HG03342 (cell line): Measurements from ENCODE around the gene SULT1C4.
"Not testable (repeated sequence)": the region's sequence is repeated elsewhere in the genome, so short reads cannot be mapped to it uniquely, and the experiment has no call there.

Experiments used
- ATAC-seq: cut with Tn5 transposase; IDR thresholded peaks from one replicate; pipeline ENCODE4 v1.9.1; 2021; ENCODE audit warnings: mild to moderate bottlenecking, moderate library complexity; ENCODE audit not compliant: unreplicated experiment

The SULT1C4 gene

DNA sequence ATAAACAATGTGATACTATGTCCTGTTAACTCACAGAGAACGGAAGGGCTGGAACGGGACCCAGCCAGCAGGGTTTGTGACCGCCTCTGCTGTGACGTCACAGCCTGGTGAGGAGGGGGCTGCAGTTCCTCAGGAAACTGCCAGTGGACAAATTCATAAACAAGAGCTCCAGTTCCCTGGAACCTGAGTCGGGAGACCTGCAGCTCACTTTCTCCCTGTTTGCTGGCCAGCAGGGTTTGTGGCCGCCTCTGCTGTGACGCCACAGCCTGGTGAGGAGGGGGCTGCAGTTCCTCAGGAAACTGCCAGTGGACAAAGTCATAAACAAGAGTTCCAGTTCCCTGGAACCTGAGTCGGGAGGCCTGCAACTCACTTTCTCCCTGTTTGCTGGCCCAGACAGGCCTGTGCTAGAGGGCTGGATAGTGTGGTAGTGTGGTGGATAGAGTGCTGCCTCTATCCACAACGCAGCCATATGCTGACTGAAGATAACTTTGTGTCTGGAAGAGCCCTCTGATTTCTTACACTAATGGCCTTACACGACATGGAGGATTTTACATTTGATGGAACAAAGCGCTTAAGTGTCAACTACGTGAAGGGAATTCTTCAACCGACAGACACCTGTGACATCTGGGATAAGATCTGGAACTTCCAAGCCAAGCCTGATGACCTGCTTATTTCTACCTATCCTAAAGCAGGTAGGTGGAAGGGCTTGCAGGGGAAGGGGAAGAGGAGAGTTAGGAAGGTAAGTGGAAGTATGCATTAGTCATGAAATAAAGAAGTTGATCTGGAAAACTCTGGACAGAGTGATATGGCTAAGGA, at the start of gene SULT1C4:
Gene SULT1C4 (plus strand): TSS at position 140 of the 816 bp plus-strand sequence. CDS start 384 bp downstream, at position 524.
- no peak for ATAC-seq

DNA sequence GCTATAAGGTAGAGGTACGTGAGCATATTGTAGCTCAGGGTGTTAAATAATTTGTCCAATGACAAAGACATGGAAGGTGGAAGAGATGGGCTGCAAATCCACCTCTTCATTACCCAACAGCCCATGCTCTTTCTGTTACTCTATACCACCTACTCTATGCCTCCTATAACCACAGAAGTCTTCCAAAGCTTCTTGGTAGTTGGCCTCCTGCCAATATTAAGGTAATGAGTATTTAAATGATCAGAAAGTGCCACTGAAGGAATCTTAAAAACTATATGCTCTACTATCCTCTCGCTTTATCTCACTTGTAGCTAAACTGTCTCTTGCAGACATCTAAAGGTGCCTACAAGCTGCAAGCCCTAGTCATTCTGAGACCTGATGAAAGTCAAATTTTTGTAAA, 48.0 kb upstream of the SULT1C4 start:
- ATAC-seq, result no peak

DNA sequence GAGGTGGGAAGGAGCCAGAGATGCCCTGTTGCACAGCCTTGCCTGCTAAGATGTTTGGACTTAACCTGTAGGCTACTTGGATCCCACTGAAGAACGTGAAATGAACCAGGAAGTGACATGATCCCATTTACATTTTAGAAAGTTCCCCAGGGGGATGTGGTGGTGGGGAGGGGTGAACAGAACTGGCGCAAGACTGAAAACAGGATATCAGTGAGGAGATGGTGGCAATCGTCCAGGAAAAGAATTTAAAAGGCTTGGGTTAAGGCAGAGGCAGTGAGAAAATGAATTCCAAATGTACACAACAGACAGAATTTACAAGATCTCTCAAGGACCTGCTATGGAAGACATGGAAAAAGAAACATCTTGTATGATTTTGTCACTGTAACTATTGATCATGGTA, 46.8 kb upstream of the SULT1C4 start:
- ATAC-seq, result no peak

DNA sequence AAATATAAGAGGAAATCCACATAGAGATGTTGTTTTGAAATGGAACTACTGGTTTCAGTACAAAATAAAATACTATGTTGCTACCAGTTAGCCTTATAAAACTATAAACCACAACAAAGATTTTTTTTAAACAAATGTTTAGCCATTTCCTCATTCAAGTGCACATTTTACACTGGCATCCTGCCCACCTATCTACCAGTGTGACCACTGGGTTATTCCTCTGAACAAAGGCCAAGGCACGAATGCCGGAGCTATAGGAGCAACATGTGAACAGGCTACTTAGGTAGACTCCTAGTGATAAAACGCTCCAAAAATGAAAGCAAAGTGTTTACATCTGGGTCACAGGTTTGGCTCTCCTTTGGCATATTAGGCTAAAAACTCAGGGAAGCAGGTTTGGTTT, 31.8 kb upstream of the SULT1C4 start:
- ATAC-seq, result no peak

DNA sequence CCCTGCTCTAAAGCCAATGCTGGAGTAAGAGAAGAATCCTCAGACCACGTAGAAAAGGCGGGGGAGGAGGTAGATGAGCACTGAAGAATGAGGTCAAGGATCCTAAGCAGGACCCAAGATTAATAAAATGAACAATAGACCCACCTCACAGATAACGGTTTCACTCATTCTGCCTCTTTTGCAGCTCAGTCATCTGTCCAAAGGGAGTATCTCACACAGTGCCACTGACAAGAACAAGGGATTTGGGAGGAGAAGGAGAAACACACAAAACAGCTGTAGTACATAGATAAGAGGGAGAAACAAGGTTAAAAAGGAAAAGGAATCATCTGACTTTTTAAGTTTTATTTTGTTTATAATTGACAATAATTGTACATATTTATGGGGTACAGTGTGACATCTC, 30.9 kb upstream of the SULT1C4 start:
- ATAC-seq, result no peak

DNA sequence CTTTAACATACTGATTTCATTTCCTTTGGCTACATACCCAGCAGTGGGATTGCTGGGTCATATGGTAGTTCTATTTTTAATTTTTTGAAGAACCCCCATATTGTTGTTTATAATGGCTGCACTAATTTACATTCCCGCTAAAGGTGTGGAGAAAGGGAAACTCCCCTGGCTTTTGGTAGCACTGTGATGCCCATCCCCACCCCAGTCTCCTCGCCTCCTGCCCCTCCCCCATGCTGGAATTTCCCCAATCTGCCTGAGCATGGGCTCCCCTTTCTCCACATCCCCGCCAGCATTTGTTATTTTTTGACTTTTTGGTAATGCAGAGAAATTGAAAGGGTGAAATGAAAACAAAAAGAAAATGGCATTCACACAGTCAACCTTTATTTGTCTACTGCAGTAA, 30.0 kb upstream of the SULT1C4 start:
- no peak for ATAC-seq

DNA sequence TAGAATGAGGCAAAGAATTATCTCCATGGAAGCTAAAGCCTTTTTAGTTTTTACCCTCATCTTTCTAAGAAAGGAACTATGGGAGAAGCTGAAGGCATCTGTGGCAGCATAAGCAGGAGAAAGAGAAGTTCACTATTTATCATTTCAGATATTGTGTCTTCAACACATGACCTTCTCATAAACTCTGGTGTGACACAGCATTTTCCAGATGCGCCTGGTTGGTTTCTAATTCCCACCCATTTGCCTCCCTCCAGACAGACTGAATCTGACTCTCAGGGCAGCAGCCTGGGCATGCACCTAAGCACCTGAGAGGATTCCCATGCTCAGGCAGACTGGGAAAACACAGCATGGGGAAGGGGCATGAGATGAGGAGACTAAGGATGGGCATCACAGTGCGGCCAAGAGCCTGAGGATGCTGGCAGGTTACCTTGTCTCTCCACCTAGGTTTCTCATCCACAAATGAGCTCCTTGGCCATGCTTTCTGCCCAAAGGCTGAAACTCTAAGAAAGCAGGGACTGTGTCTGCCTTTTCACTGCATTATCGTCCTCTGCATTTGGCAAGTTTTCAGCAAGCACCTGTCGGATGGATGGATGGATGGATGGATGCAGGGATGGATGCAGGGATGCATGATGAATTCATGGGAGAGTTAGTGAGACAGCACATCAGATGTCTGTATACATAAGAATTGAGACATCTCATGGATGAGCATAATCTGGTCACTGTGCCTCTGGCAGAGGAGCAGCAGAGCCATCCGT, 28.8 kb upstream of the SULT1C4 start:
- no peak for ATAC-seq

DNA sequence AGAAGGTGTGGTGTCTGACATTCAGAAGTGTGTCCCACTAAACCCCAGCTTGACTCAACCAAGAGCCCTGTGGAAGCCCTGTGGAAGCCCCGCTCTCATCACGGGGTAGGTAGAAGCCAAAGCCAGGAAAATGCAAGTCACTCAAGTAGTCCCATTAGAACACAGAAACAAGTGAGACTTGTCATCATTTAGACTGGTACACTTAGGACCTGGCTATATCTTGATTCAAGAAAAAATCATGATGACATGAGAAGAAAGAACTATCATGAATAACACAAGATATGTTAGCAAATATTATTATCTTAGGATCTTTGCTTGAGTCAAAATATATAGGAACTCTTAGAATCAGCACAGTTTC, 28.2 kb upstream of the SULT1C4 start:
- no peak for ATAC-seq

DNA sequence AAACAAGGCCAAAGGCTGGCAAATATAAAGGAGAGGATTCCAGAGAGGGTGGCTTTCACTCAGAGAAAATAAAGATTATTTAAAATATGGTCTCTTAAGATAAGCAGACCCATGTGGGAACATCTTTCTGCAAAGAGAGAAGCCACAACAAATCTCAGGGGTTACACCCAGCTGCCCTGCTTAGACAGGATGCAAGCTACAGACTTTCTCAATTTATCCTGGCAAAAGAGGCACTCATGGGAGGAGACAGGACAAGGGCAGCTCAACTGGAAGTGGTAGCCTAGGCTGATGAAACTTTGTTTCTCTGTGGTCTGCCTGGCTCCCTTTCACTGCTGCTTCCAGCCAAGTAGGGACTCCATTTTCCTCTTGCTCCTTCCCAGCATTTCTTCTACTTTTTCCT, 25.9 kb upstream of the SULT1C4 start:
- ATAC-seq, result no peak

DNA sequence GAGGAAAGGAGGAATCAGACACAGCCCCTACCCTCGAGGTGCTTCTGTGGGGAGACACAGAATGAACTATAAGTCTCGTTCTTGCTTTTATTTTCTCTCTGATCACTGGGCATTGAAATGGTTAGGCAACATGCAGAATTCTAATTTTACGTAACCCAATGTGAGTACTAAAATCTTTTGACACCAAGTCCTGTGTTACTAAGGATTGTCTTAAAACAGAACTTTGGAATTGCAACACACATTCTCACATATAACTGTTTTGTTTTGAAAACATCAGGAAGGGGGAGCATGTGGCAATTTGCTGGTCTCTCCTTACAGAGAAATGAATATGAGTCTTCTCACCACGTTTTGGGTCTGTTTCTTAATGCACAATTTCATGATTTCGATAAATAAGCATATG, 23.6 kb upstream of the SULT1C4 start:
- ATAC-seq, result no peak

DNA sequence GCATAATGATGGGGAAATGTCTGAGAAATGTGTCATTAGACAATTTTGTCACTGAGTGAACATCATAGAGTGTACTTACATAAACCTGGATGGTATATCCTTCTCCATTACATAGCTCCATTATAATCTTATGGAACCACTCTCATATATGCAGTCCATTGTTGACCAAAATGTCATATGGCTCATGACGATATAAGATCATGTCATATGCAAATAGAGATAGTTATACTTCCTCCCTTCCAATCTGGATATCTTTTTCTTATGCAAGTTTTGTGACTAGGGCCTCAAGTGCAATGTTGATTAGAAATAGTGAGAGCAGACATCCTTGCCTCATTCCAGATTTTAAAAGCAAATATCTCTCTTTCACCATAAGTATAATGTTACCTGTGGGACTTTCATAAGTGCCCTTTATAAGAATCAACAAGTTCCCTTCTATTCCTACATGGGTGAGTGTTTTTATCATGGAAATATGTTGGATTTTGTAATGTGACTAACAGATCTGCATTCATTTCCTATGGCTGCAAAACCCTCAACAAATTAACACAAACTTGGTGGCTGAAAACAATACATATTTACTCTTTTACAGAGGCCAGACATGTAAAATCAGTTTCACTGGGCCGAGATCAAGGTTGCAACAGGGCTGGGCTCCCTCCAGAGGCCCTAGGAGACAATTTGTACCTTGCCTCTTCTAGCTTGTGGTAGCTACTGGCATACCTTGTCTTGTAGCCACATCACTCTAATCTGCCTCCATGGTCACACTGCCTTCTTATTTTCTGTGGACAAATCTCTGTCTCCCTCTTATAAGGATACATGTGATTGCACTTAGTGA, 21.6 kb upstream of the SULT1C4 start:
- ATAC-seq, result no peak

DNA sequence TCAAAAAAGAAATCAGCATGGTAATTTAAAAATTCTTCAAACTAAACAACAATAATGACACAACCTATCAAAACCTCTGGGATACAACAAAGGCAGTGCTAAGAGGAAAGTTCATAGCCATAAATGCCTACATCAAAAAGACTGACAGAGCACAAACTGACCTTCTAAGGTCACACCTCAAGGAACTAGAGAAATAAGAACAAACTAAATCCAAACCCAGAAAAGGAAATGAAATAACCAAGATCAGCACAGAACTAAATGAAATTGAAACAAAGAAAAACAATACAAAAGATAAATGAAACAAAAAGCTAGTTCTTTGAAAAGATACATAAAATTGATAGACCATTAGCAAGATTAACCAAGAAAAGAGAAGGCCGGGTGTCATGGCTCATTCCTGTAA, 18.4 kb upstream of the SULT1C4 start:
- not testable (repeated sequence) for ATAC-seq

DNA sequence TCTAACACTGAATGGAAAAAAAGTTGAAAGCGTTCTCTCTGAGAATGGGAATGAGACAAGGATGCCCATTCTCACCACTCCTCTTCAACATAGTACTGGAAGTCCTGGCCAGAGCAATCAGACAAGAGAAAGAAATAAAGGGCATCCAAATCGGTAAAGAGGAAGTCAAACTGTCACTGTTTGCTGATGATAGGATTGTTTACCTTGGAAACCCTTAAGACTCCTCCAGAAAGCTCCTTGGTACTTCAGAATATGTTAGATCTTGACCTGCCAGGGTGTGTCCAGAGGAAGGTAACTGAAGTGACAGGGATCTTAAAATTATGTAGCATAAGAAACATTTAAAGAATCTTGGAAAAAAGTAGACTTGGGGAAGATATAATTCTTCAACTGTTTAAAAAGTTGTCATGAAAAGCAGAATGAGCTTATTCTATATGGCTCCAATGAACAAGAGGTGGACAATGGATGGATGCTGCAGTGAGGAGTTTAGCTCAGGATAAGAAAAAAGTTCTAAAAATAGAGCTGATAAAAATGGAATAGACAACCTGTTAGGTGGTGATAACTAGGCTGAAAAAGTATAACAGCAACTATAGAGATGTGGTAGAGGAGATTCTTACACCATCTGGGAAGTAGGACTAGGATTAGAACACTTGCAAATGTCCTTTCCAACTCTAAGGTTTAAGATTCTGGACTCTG, 16.8 kb upstream of the SULT1C4 start:
- ATAC-seq, result no peak

DNA sequence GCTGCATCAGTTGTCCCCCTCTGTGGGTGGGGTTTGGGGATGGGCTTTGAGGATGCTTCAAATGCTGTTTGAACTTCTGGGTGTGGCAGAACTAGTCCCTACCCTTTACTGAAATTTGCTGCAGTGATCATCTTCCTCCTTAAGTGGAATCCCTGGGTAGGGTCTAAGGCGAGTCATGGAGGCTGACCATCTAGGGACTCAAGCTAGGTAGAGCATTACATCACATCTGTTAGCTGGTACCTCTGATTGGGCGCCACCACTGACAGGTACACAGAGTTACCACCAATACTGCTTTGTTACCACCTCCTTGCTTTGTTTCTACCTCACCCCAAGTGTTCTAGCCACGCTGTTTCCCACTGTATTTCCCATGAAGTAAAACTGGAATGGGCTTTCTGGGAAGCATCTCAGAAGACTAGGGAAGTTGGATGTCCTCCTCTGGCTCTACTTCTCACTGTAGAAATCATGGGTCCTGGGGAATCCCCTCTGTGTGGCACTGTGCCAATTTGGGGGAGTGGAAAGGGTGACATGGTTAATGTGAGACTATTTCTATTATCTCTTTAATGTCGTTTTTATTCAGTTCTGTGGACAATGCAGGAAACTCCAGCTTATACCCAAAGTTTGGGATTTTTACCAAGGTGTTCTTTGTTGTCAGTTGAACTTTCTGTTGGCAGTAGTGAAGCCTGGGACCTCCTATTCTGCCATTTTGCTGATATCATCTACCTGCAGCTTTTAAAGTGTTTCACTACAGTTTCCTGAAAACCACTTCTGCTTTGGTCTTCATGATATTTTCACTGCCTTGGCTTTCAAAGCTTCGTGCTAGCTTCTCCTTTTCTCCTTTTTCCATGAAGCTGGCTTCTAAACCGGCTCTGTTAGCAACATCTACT, 14.5 kb upstream of the SULT1C4 start:
- no peak for ATAC-seq

DNA sequence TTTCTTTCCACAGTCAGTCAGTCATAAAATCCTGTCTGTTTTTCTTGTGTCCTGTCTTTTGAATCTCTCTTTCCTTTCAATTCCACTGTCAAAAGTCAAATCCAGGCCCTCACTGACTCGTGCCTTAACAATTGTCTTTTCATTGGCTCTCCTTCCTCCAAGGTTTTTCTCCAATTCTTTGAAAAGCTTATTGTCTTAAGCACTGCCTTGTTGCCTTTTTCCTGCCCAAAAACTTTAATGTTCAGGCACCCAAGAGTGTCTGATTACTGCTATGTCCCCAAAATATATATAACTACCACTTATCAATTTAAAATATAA, 13.9 kb upstream of the SULT1C4 start:
- ATAC-seq, result no peak

DNA sequence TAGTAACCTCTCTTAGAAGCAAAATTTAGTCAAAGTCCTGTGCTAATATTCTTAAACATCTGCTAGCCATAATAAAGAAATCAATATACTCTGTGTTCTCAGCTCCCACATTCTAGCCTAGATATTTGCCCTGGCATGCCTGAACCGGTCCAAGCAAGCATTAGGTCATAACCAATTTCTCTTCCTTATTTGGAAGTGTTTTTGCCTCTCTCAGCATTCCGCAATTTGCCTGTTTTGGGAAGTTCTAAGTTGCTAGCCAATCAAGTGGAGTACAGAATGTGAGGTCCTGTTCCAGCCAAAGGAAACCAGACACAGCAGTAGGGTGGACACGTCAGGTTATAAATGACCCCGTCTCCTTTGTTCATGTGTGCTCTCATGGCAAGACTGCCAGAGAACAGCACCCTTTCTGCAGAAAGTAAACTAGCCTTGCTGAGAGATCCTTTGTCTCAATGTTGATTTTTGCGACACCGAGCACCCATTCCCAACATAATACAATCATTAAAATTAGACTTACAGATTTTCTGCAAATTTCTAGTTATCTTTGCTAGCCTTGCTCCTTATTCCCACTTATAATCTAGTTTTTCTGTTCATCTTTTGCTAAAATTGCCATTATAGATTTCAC, 13.0 kb upstream of the SULT1C4 start:
- no peak for ATAC-seq

DNA sequence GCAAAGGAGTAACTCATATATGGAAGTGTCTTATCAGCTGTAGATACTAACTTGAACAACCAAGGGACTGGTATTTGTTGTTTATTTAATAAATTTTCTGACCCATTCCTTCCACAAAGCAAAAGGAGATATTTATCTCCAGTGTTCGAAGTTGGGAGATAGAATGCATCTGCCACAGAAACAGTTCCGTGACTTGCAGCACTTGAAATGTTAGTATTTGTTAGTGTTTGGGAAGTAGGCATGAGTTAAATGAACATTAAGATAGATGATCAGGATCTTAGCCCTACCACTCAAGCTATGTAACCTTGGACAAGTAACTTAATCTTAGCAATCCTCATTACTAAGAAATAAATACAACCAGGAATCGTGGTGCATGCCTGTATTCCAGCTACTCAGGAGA, 12.1 kb upstream of the SULT1C4 start:
- no peak for ATAC-seq

DNA sequence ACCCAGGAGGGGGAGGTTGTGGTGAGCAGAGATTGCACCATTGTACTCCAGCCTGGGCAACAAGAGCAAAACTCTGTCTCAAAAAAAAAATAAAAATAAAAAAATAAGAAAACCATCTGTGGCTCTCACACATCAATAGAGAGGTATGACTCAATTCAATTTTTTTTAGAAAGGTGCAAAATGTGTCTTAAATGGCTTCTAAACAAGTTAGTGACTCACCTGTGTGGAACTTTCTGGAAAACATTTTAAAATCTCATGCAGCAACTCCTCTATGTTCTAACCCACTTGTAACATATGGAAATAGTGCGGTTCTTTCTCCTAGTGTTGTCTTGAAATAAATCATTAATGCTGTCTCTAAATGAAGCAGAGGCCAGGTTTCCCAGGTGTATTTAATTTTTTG, 10.7 kb upstream of the SULT1C4 start:
- ATAC-seq, result no peak

DNA sequence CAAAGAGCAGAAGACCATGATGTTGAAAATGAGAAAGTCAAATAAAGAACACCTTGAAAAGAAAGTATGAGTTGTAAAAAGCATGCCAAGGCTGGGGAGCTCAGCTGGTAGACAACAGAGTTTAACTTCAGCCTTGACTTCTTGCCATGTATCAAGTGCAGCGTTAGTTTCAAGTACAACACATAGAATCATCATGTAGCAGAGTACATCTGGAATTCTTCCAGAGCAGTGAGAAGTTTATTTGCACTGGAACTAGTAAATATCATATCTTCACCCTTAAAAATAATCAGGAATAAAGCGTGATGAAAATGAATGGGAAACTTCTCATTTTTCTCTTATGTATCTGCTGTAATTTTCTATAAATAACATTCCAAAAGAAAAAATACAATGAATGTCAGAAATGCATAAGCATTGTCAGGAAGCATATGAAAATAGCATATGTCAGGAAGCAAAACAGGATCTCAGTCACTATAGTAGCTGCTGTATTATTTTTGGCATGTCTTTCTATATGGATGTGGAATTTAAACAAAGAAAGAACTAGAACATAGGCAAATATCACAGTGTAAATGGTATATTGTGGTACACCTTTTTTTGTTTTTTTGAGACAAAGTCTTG, 10.1 kb upstream of the SULT1C4 start:
- ATAC-seq, result no peak
